ENCODE data around the gene TRIM54. TPM values are rescaled to one million over a fixed set of nuclear protein-coding genes. Genes with fewer than 3 reads are reported as not detected.
A peak's percentile ranks its signal among the peaks of the same experiment; 100 is the strongest.

The TRIM54 gene
- total and polyA plus RNA-seq, 9 of the 15 experiments (the other 6 are each of a cell fraction or from before 2014, with no cell fraction given), result not detected

DNA sequence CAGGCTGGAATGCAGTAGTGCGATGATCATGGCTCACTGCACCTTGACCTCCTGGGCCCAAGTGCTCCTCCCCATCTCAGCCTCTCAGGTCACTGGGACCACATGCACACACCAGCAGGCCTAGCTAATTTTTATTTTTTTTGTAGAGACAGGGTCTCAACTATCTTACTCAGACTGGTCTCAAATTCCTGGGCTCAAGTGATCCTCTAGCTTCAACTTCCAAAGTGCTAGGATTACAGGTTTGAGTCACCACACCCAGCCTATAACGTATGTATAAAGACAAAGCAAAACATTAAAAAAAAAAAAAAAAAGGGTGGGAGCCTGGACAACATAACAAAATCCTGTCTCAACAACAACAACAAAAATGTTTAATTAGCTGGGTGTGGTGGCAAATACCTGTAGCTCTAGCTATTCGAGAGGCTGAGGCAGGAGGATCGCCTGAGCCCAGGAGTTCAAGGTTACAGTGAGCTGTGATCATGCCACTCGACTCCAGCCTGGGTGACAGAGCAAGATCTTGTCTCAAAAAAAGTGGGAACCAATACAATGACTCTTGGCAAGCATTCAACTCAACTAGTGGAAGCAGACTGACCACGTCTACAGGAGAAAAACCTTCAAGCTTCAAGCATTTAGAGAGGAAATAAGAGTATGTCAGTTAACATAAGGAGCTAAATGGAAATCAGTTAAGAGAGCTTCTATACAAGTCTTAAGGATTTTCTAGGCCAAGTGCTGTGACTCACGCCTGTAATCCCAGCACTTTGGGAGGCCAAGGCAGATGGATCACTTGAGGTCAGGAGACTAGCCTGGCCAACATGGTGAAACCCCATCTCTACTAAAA lies 71.8 kb downstream of the TRIM54 start (continued):
- TF ChIP-seq, protein P1, sequence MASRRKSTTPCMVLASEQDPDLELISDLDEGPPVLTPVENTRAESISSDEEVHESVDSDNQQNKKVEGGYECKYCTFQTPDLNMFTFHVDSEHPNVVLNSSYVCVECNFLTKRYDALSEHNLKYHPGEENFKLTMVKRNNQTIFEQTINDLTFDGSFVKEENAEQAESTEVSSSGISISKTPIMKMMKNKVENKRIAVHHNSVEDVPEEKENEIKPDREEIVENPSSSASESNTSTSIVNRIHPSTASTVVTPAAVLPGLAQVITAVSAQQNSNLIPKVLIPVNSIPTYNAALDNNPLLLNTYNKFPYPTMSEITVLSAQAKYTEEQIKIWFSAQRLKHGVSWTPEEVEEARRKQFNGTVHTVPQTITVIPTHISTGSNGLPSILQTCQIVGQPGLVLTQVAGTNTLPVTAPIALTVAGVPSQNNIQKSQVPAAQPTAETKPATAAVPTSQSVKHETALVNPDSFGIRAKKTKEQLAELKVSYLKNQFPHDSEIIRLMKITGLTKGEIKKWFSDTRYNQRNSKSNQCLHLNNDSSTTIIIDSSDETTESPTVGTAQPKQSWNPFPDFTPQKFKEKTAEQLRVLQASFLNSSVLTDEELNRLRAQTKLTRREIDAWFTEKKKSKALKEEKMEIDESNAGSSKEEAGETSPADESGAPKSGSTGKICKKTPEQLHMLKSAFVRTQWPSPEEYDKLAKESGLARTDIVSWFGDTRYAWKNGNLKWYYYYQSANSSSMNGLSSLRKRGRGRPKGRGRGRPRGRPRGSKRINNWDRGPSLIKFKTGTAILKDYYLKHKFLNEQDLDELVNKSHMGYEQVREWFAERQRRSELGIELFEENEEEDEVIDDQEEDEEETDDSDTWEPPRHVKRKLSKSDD (conservative IDR thresholded peaks at IDR 0.05; ENCODE audit: low read length), result no peak
- TF ChIP-seq CC2D1A (IDR thresholded peaks at IDR 0.05) (no peak), IFI16 (CRISPR knock-in tag; IDR thresholded peaks at IDR 0.05) (no peak)

DNA sequence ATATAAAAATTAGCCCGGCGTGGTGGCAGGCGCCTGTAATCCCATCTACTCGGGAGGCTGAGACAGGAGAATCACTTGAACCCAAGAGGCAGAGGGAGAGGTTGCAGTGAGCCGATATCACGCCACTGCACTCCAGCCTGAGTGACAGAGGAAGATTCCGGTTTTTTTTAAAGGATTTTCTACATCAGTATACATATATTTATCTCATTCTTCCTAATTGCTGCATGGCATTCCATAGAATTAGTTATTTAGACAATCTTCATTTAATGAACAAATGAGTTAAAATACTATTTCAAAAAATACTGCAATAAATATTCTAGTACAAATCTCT lies 72.3 kb downstream of the TRIM54 start:
- no peak overlapping the region for H2AFZ ChIP-seq (ENCODE audit: low read depth, low read length)
- H3K4me2 ChIP-seq (ENCODE audit: insufficient read depth, low read length), result peak overlapping the region; percentile 57; the same call in 1 of the 2 replicates
- H3K9me3 ChIP-seq (replicated peaks; ENCODE audit: control insufficient read depth, insufficient read depth, low read depth, low read length), result no peaks in the 10 kb centered on the region
- H4K20me1 ChIP-seq (replicated peaks; ENCODE audit: control insufficient read depth, insufficient read depth, low read length), result no peaks in the 10 kb centered on the region
- DNase-seq (ENCODE audit: extremely low read depth in 1 of 4, low spot score in 3 of 4) (no peak), FAIRE-seq (no peak), ATAC-seq (no peak)
- in situ Hi-C loops (cut with MboI), result no loop called here
- BruUV-seq (replicated peaks), result no TSS peak
- peaks cover 12 to 19% of the 10 kb centered on the region in 2 experiments; a peak in 4 of 5 replicates for H3K4me1 ChIP-seq (replicated peaks in 1 of 2; ENCODE audit: control insufficient read depth in 2 of 2, insufficient read depth in 2 of 2, low read length in 2 of 2)
- peaks cover 90% of the 10 kb centered on the region for H3K79me2 ChIP-seq (ENCODE audit: control insufficient read depth, insufficient read depth, low read length)
- WGBS (ENCODE audit: insufficient coverage, low coverage, missing lambda C conversion rate), result 9% methylated on average over 7 of the region's 7 CpGs
- ChIA-PET CTCF (ENCODE audit: low intra/inter-chr PET ratio) (no interaction called here), POLR2A (interaction anchor here (0.6 to 1.8 kb wide), 5 partner anchors 10 to 328 kb away, joined by 3 to 20 read pairs (median 8); partner anchors contain the start of genes EIF2B4, MPV17 and SNX17)
- peak overlapping the region in 1 of 2 experiments; percentile 97; a peak in 1 of 4 replicates for H3K9ac ChIP-seq (ENCODE audit: insufficient read depth in 1 of 2, low read depth in 2 of 2, low read length in 2 of 2)
- peak overlapping the region; percentile 98 for H3K27ac ChIP-seq (ENCODE audit: extremely low read depth, low read depth, low read length)
- no peaks in the 10 kb centered on the region for H3K27me3 ChIP-seq (ENCODE audit: control insufficient read depth in 2 of 2, insufficient read depth in 2 of 2, low read length in 2 of 2)
- H3K4me3 ChIP-seq, result no peak overlapping the region
- H3K9me1 ChIP-seq (ENCODE audit: control insufficient read depth, insufficient read depth, low read length), result no peaks in the 10 kb centered on the region
- peaks cover 14% of the 10 kb centered on the region for H3K36me3 ChIP-seq (ENCODE audit: control insufficient read depth, insufficient read depth, low read length)
- intact Hi-C loops (cut with micrococcal nuclease), result no loop called here
- TF ChIP-seq, protein P2, sequence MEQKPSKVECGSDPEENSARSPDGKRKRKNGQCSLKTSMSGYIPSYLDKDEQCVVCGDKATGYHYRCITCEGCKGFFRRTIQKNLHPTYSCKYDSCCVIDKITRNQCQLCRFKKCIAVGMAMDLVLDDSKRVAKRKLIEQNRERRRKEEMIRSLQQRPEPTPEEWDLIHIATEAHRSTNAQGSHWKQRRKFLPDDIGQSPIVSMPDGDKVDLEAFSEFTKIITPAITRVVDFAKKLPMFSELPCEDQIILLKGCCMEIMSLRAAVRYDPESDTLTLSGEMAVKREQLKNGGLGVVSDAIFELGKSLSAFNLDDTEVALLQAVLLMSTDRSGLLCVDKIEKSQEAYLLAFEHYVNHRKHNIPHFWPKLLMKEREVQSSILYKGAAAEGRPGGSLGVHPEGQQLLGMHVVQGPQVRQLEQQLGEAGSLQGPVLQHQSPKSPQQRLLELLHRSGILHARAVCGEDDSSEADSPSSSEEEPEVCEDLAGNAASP (IDR thresholded peaks at IDR 0.05), result no peak
- TF ChIP-seq, protein P3, sequence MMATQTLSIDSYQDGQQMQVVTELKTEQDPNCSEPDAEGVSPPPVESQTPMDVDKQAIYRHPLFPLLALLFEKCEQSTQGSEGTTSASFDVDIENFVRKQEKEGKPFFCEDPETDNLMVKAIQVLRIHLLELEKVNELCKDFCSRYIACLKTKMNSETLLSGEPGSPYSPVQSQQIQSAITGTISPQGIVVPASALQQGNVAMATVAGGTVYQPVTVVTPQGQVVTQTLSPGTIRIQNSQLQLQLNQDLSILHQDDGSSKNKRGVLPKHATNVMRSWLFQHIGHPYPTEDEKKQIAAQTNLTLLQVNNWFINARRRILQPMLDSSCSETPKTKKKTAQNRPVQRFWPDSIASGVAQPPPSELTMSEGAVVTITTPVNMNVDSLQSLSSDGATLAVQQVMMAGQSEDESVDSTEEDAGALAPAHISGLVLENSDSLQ (IDR thresholded peaks at IDR 0.05), result peak; percentile 88
- TF ChIP-seq, protein P4, sequence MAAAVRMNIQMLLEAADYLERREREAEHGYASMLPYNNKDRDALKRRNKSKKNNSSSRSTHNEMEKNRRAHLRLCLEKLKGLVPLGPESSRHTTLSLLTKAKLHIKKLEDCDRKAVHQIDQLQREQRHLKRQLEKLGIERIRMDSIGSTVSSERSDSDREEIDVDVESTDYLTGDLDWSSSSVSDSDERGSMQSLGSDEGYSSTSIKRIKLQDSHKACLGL (CRISPR knock-in tag; IDR thresholded peaks at IDR 0.05; ENCODE audit: borderline replicate concordance, poor library complexity, severe bottlenecking), result no peak
- TF ChIP-seq FOXJ2 (tag; IDR thresholded peaks at IDR 0.05) (0 out of 2 replicates have a peak, but pooled peaks have one; percentile 11), BCOR (IDR thresholded peaks at IDR 0.05) (0 out of 2 replicates have a peak, but pooled peaks have one; percentile 8), SIX5 (IDR thresholded peaks at IDR 0.05; ENCODE audit: borderline replicate concordance in 1 of 2, insufficient read depth in 1 of 2, low read depth in 1 of 2, low read length in 2 of 2) (no peak), ZNF384 (IDR thresholded peaks at IDR 0.05; ENCODE audit: low read depth, low read length) (0 out of 2 replicates have a peak, but pooled peaks have one; percentile 19), SP1 (CRISPR knock-in tag; IDR thresholded peaks at IDR 0.05) (peak; percentile 42; the same call in 1 of the 2 replicates), ZSCAN29 (IDR thresholded peaks at IDR 0.05) (peak; percentile 14), GATA2 (CRISPR knock-in tag; IDR thresholded peaks at IDR 0.05) (no peak)
